Naive B cell (primary cell): ENCODE results near the gene ZNF773. TPM values are rescaled to one million over a fixed set of nuclear protein-coding genes. Genes with fewer than 3 reads are reported as not detected.
A peak's percentile ranks its signal among the peaks of the same experiment; 100 is the strongest.
"Not testable (repeated sequence)": the region's sequence is repeated elsewhere in the genome, so short reads cannot be mapped to it uniquely, and the experiment has no call there.

Source experiments
- ATAC-seq, 2 donors: fragments of 150-1000 bp; cut with Tn5 transposase; 2 replicates each; pipeline ENCODE4 v1.10.0; 2021; ENCODE audit warnings: low read depth in 2 of 2, mild to moderate bottlenecking in 2 of 2, moderate library complexity in 2 of 2
- DNase-seq: peaks from one replicate; pipeline ENCODE4 v3.0.0; 2022
- H3K27ac Mint-ChIP-seq, 6 donors: one replicate each; pipeline ENCODE4 v1.8.0; 2020 to 2022; ENCODE audit warnings: mild to moderate bottlenecking in 6 of 6, mixed read lengths in 6 of 6, moderate library complexity in 5 of 6, inconsistent platforms in 2 of 6
- H3K27me3 Mint-ChIP-seq, 3 donors: one replicate each; pipeline ENCODE4 v1.8.0; 2021 to 2022; ENCODE audit warnings: mixed read lengths in 3 of 3, mild to moderate bottlenecking in 1 of 3
- H3K36me3 Mint-ChIP-seq, 2 donors: one replicate each; pipeline ENCODE4 v1.8.0; 2020 to 2022; ENCODE audit warnings: mixed read lengths in 2 of 2, inconsistent platforms in 1 of 2, mild to moderate bottlenecking in 1 of 2
- H3K4me1 Mint-ChIP-seq, 3 donors: one replicate each; pipeline ENCODE4 v1.8.0; 2020 to 2022; ENCODE audit warnings: mixed read lengths in 3 of 3, inconsistent platforms in 1 of 3, mild to moderate bottlenecking in 1 of 3, moderate library complexity in 1 of 3
- H3K4me3 Mint-ChIP-seq, 8 donors: one replicate each; pipeline ENCODE4 v1.8.0; 2020 to 2022; ENCODE audit warnings: mild to moderate bottlenecking in 8 of 8, mixed read lengths in 8 of 8, moderate library complexity in 8 of 8, inconsistent platforms in 2 of 8
- H3K9me3 Mint-ChIP-seq, 7 donors: one replicate each; pipeline ENCODE4 v1.8.0; 2020 to 2022; ENCODE audit warnings: mixed read lengths in 7 of 7, mild to moderate bottlenecking in 5 of 7, inconsistent platforms in 2 of 7, moderate library complexity in 1 of 7
- polyA plus RNA-seq, 6 donors: library from polyadenylated mRNA; unstranded; fragments of 300-500 nt; fragmentation: Illumina TruSeq; gene quantifications; one replicate each; pipeline ENCODE4 v1.2.3, GENCODE V29; 2021; ENCODE audit warnings: low read depth in 6 of 6

Gene ZNF773
- polyA plus RNA-seq, 6 donors from 2014 or later: 10.1 to 25.5 (median 13.1) TPM

GRCh38 chr19:57512845-57513244, 13.1 kb downstream of the ZNF773 start:
- H3K4me1 Mint-ChIP-seq: no peaks in the 10 kb centered on the region
- peaks cover 0 to 80% (median 60%) of the 10 kb centered on the region in 7 donors for H3K9me3 Mint-ChIP-seq
- ATAC-seq (no peak), DNase-seq (no peak)
- no peaks in the 10 kb centered on the region for H3K27me3 Mint-ChIP-seq
- H3K36me3 Mint-ChIP-seq: peaks cover 62 to 69% of the 10 kb centered on the region in 2 donors
- no peak overlapping the region for H3K27ac Mint-ChIP-seq
- no peak overlapping the region for H3K4me3 Mint-ChIP-seq

DNA sequence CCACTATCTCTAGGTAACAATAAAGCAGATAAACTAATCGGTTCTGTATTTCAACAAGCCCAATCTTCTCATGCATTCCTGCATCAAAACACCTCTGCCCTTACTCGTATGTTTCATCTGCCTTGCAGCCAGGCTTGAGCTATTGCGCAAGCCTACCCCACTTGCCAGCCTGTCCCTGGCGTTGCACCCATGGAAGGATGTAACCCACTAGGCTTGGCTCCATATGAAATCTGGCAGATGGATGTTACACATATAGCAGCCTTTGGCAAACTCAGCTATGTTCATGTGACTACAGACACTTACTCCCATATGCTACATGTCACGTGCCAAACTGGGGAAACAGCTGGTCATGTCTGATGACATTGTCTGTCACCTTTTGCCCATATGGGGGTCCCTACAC, 15.5 kb downstream of the ZNF773 start:
- no peak overlapping the region for H3K4me3 Mint-ChIP-seq
- ATAC-seq (no peak), DNase-seq (no peak)
- H3K27me3 Mint-ChIP-seq: no peaks in the 10 kb centered on the region
- H3K27ac Mint-ChIP-seq: no peak overlapping the region
- no peaks in the 10 kb centered on the region for H3K4me1 Mint-ChIP-seq
- H3K36me3 Mint-ChIP-seq: peaks cover 45 to 57% of the 10 kb centered on the region in 2 donors
- peaks cover 3 to 58% (median 42%) of the 10 kb centered on the region in 7 donors for H3K9me3 Mint-ChIP-seq

GRCh38 chr19:57518021-57518420, 18.3 kb downstream of the ZNF773 start:
- H3K27ac Mint-ChIP-seq, H3K27me3 Mint-ChIP-seq, H3K4me3 Mint-ChIP-seq, ATAC-seq, DNase-seq, H3K4me1 Mint-ChIP-seq: not testable (repeated sequence)
- Mint-ChIP-seq H3K36me3 (peaks cover 41 to 46% of the 10 kb centered on the region in 2 donors), H3K9me3 (peaks cover 3 to 39% (median 26%) of the 10 kb centered on the region in 7 donors)

- Mint-ChIP-seq H3K27ac (peak within 1 kb of the TSS; percentile 96 to 99 (median 98)), H3K36me3 (peaks cover 19 to 20% of the 10 kb centered on the region in 2 donors), H3K9me3 (peaks cover 0 to 11% (median 2%) of the 10 kb centered on the region in 7 donors), H3K27me3 (no peaks in the 10 kb centered on the region), H3K4me1 (peaks cover 20 to 26% (median 24%) of the 10 kb centered on the region in 3 donors), H3K4me3 (peak within 1 kb of the TSS; percentile 95 to 99 (median 97))
- peak; percentile 88 for DNase-seq
- peak; percentile 98 to 99 for ATAC-seq
These were observed 27.6 kb downstream of the ZNF773 start, which contains the start of gene ZNF549 for GRCh38 chr19:57527136-57527881. Gene ZNF549 (plus strand): TSS chr19:57527356. CDS start chr19:57527574, 218 bp downstream.

GRCh38 chr19:57537953-57538547, 38.3 kb downstream of the ZNF773 start:
- peaks cover 86 to 87% of the 10 kb centered on the region in 2 donors for H3K36me3 Mint-ChIP-seq

DNA sequence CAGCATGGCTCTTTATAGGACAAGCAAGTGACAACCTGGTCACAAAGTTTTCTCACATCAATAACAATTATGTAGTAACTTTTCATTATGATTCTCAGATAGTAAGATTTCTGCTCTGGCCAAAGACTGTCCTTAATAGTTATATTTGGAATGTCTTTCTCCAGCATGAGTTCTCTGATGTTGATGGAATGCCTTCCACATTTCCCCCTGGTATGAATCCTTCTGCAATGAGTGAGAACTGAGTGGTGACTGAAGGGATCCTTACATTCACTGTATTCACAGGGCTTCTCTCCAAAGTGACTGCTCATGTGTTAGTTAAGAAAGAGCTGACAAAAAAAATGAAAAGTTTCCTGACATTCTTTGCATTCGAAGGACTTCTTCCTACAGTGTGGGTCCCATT, 46.8 kb downstream of the ZNF773 start:
- H3K4me3 Mint-ChIP-seq: no peak overlapping the region
- peaks cover 17 to 81% (median 60%) of the 10 kb centered on the region in 7 donors for H3K9me3 Mint-ChIP-seq
- no peaks in the 10 kb centered on the region for H3K27me3 Mint-ChIP-seq
- peaks cover 72 to 76% of the 10 kb centered on the region in 2 donors for H3K36me3 Mint-ChIP-seq
- no peak for DNase-seq
- H3K4me1 Mint-ChIP-seq: peaks cover 0 to 9% (median 0%) of the 10 kb centered on the region in 3 donors
- H3K27ac Mint-ChIP-seq: no peak overlapping the region
- ATAC-seq: no peak

More at GRCh38 chr19:57537953-57538547, 38.3 kb downstream of the ZNF773 start:
- peaks cover 4 to 10% (median 7%) of the 10 kb centered on the region in 3 donors for H3K4me1 Mint-ChIP-seq
- DNase-seq: no peak
- peaks cover 20 to 95% (median 85%) of the 10 kb centered on the region in 7 donors for H3K9me3 Mint-ChIP-seq
- no peak overlapping the region for H3K27ac Mint-ChIP-seq
- H3K27me3 Mint-ChIP-seq: no peaks in the 10 kb centered on the region
- H3K4me3 Mint-ChIP-seq: no peak overlapping the region
- no peak for ATAC-seq

- DNase-seq (no peak), ATAC-seq (no peak)
- Mint-ChIP-seq H3K27me3 (no peaks in the 10 kb centered on the region), H3K36me3 (peaks cover 66 to 67% of the 10 kb centered on the region in 2 donors), H3K27ac (peak overlapping the region in 2 of 6 donors; percentile 12 to 74), H3K4me3 (no peak overlapping the region), H3K9me3 (peaks cover 9 to 29% (median 16%) of the 10 kb centered on the region in 7 donors), H3K4me1 (peaks cover 4 to 17% (median 15%) of the 10 kb centered on the region in 3 donors)
These were observed 52.7 kb downstream of the ZNF773 start for GRCh38 chr19:57552432-57552831.

GRCh38 chr19:57557659-57558058, 57.9 kb downstream of the ZNF773 start:
- no peak for ATAC-seq

More at GRCh38 chr19:57557659-57558058, 57.9 kb downstream of the ZNF773 start:
- DNase-seq: no peak
- Mint-ChIP-seq H3K27me3 (peaks cover 0 to 7% (median 6%) of the 10 kb centered on the region in 3 donors), H3K4me1 (peaks cover 29 to 44% (median 30%) of the 10 kb centered on the region in 3 donors), H3K9me3 (peaks cover 0 to 18% (median 14%) of the 10 kb centered on the region in 7 donors), H3K27ac (peak overlapping the region in 3 of 6 donors; percentile 48 to 89 (median 68)), H3K36me3 (peaks cover 18 to 25% of the 10 kb centered on the region in 2 donors), H3K4me3 (peak overlapping the region in 6 of 8 donors; percentile 57 to 96 (median 92))

Other genes with a start within 250 kb of the ZNF773 start
- gene ZNF460, start 219.5 kb upstream of the ZNF773 start, polyA plus RNA-seq: 10 to 100 TPM in 4 of 6 donors, 1 to 10 TPM in 1, not detected in 1; 9.2 to 16.6 (median 14.6) TPM
- 10 to 100 TPM in 3 of 6 donors, 1 to 10 TPM in 3; 6.0 to 12.9 (median 9.5) TPM for gene ZNF543, start 179.5 kb upstream of the ZNF773 start, polyA plus RNA-seq
- 1 to 10 TPM; 4.1 to 8.4 (median 5.0) TPM for gene ZNF304, start 148.7 kb upstream of the ZNF773 start, polyA plus RNA-seq
- gene TRAPPC2B, start 136.4 kb upstream of the ZNF773 start, polyA plus RNA-seq: 10 to 100 TPM; 35.5 to 91.3 (median 45.8) TPM
- 1 to 10 TPM in 3 of 6 donors, under 1 TPM in 2, not detected in 1; 0.71 to 2.5 (median 1.2) TPM for gene ZNF547, start 136.4 kb upstream of the ZNF773 start, polyA plus RNA-seq
- gene ZNF548, start 110.1 kb upstream of the ZNF773 start, polyA plus RNA-seq: 10 to 100 TPM; 17.4 to 28.4 (median 23.3) TPM
- 10 to 100 TPM in 3 of 6 donors, 1 to 10 TPM in 3; 6.1 to 13.0 (median 9.6) TPM for gene ZNF17, start 88.8 kb upstream of the ZNF773 start, polyA plus RNA-seq
- 10 to 100 TPM in 4 of 6 donors, 1 to 10 TPM in 2; 3.7 to 23.2 (median 14.4) TPM for gene ZNF749, start 64.6 kb upstream of the ZNF773 start, polyA plus RNA-seq
- gene VN1R1, start 42.8 kb upstream of the ZNF773 start, polyA plus RNA-seq: 1 to 10 TPM in 2 of 6 donors, under 1 TPM in 4; 0.39 to 1.4 (median 0.88) TPM
- gene ZNF772, start 22.4 kb upstream of the ZNF773 start, polyA plus RNA-seq: 1 to 10 TPM; 4.3 to 9.7 (median 6.8) TPM
- 10 to 100 TPM in 4 of 6 donors, 1 to 10 TPM in 2; 7.0 to 15.7 (median 12.1) TPM for gene ZNF419, start 12.2 kb upstream of the ZNF773 start, polyA plus RNA-seq
- 10 to 100 TPM in 3 of 6 donors, 1 to 10 TPM in 3; 3.3 to 14.2 (median 9.5) TPM for gene ZNF549, start 27.4 kb downstream of the ZNF773 start, polyA plus RNA-seq
- gene ZNF550, start 59.9 kb downstream of the ZNF773 start, polyA plus RNA-seq: 10 to 100 TPM in 3 of 6 donors, 1 to 10 TPM in 3; 3.8 to 19.8 (median 9.4) TPM
- gene ZNF416, start 79.0 kb downstream of the ZNF773 start, polyA plus RNA-seq: 1 to 10 TPM; 3.4 to 9.7 (median 7.7) TPM
- gene ZIK1, start 84.2 kb downstream of the ZNF773 start, polyA plus RNA-seq: 10 to 100 TPM; 14.2 to 22.7 (median 17.8) TPM
- gene ZNF530, start 99.9 kb downstream of the ZNF773 start, polyA plus RNA-seq: 10 to 100 TPM in 2 of 6 donors, 1 to 10 TPM in 4; 4.1 to 14.7 (median 7.2) TPM
- 10 to 100 TPM; 17.2 to 32.7 (median 20.6) TPM for gene ZNF134, start 114.3 kb downstream of the ZNF773 start, polyA plus RNA-seq
- 10 to 100 TPM in 5 of 6 donors, not detected in 1; 17.0 to 27.4 (median 20.9) TPM for gene ZNF211, start 133.2 kb downstream of the ZNF773 start, polyA plus RNA-seq
- not detected for gene ZSCAN4, start 169.0 kb downstream of the ZNF773 start, polyA plus RNA-seq
- gene ZNF551, start 182.0 kb downstream of the ZNF773 start, polyA plus RNA-seq: 10 to 100 TPM in 3 of 6 donors, 1 to 10 TPM in 2, under 1 TPM in 1; 0.91 to 14.1 (median 9.8) TPM
- gene ZNF154, start 209.3 kb downstream of the ZNF773 start, polyA plus RNA-seq: 10 to 100 TPM in 2 of 6 donors, 1 to 10 TPM in 4; 4.3 to 12.9 (median 6.0) TPM
- 10 to 100 TPM; 25.2 to 41.6 (median 30.4) TPM for gene ZNF671, start 227.7 kb downstream of the ZNF773 start, polyA plus RNA-seq
- gene ZNF776, start 246.9 kb downstream of the ZNF773 start, polyA plus RNA-seq: 10 to 100 TPM; 11.9 to 18.4 (median 15.1) TPM